Measurements from ENCODE around the gene SCIMP.

Gene SCIMP

DNA sequence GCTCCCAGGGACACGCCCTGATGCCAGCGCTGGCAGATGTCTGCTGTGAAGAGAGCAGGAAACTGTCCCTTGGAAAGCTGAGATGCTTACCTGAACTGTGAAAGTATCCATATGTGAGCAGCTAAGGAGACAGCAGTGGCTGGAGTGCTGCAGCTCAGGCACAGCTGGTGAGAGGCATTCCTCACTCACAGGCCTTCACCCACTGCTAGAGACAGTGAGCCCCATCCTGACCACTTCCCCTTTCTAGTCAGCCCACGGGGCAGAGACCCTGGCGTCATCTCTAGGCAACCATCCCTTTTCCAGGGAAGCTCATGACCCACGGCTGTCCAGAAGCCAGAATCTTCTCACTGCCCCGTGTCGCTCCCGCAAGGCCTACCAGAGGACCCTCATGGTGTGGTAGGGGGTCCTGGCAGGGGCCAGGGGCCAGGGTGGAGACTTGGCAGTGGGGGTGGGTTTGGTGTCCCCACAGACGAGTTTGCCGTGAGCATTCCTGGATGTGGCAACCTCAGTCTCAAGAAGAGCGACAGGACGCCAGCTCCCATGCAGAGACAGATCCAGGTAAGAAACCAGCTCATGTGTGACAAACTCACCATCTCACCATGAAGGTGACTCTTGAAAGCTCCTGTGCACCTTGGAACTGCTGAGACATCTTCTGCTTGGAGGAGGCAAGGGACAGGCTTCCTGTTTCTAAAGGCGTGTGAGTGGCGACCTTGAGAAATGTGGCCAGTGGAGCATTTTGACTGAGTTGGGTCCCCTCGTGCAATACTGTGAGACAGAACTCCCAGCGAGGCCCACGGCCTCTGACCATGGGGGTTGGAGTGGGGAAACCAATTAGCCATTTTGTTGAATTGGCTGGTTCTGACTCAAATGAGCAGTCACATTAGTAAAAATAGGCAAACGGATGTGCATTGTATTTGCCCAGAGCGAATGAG lies at the start of gene SCIMP:
Gene SCIMP, minus strand, starts transcription at position 216 of the 932 bp plus-strand sequence. Its CDS starts 105 bp downstream, at position 111.
- Histone ChIP-seq H3K36me3 (ENCODE audit: insufficient read depth, low read length) (no peaks in the 10 kb centered on the region), H3K9me3 (ENCODE audit: control insufficient read depth, insufficient read depth, low read length) (no peaks in the 10 kb centered on the region), H3K4me1 (ENCODE audit: insufficient read depth, low read length) (no peaks in the 10 kb centered on the region), H3K9ac (ENCODE audit: low read depth, low read length) (no peak within 1 kb of the TSS)

DNA sequence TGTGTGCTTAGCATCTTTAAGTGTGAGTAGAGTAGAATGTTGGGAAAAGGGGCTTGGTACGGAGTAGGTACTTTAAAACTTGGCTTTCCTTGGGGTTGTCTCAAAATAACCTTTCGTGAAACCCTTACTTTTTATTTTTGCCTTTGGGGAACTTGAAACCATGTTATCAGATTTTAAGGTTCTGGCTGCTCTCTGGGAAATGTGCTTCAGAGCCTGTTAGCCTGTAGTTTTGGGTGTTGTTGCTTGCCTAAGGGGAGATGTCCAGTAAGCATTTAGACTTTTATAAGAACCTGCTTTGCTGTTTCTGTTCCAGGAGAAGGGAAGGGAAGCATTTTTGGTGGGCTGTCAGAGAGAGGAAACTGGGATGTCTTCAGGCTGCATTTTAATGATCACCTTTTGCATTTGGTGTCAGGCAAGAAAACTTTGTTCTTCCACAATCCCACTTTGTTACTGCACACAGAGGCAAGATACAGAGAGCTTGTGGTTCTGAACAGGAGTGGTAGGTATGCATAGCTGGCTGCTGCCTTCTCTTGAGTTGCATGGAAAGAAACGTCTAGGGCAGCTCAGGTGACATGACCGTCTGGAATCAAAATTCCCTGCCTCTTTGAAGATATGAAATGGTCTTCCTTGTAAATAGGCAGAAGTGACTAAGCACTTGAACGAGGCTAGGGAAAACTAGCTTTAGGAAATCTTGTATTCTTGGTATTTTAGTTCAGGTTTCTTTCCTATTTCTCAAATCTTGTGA lies 49.1 kb upstream of the SCIMP start:
- Histone ChIP-seq H3K9me3 (ENCODE audit: control insufficient read depth, insufficient read depth, low read length) (no peaks in the 10 kb centered on the region), H3K4me1 (ENCODE audit: insufficient read depth, low read length) (peaks cover 34% of the 10 kb centered on the region), H3K36me3 (ENCODE audit: insufficient read depth, low read length) (no peaks in the 10 kb centered on the region), H3K9ac (ENCODE audit: low read depth, low read length) (peak overlapping the region; percentile 69)

GRCh38 chr17:5282642-5283217 lies 48.1 kb upstream of the SCIMP start:
- H3K4me1 ChIP-seq (ENCODE audit: insufficient read depth, low read length): peaks cover 29% of the 10 kb centered on the region
- no peaks in the 10 kb centered on the region for H3K9me3 ChIP-seq (ENCODE audit: control insufficient read depth, insufficient read depth, low read length)
- H3K36me3 ChIP-seq (ENCODE audit: insufficient read depth, low read length): no peaks in the 10 kb centered on the region
- H3K9ac ChIP-seq (ENCODE audit: low read depth, low read length): peak overlapping the region; percentile 69

- Histone ChIP-seq H3K36me3 (ENCODE audit: insufficient read depth, low read length) (no peaks in the 10 kb centered on the region), H3K9ac (ENCODE audit: low read depth, low read length) (peak within 1 kb of the TSS; percentile 82), H3K9me3 (ENCODE audit: control insufficient read depth, insufficient read depth, low read length) (no peaks in the 10 kb centered on the region), H3K4me1 (ENCODE audit: insufficient read depth, low read length) (peaks cover 24% of the 10 kb centered on the region)
Measured at GRCh38 chr17:5281814-5282641, 47.4 kb upstream of the SCIMP start, which contains the start of gene RABEP1. Gene RABEP1 (plus strand): TSS chr17:5282284. CDS start chr17:5282487, 203 bp downstream.

DNA sequence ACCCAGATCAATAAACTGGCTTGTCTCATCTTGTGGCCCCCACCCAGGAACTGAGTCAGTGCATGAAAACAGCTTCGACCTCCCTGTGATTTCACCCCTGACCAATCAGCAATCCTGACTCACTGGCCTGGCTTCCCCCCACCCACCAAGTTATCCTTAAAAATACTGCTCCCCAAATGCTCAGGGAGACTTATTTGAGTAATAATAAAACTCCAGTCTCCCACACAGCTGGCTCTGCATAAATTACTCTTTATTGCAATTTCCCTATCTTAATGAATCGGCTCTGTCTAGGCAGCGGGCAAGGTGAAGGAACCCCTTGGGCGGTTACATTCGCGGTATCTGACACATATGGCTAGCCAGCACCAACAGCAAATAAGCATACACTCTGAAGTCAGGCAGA lies 37.7 kb upstream of the SCIMP start:
- Histone ChIP-seq H3K4me1 (ENCODE audit: insufficient read depth, low read length) (no peaks in the 10 kb centered on the region; the same call in 1 of the 2 replicates), H3K9me3 (ENCODE audit: control insufficient read depth, insufficient read depth, low read length) (no peaks in the 10 kb centered on the region)

DNA sequence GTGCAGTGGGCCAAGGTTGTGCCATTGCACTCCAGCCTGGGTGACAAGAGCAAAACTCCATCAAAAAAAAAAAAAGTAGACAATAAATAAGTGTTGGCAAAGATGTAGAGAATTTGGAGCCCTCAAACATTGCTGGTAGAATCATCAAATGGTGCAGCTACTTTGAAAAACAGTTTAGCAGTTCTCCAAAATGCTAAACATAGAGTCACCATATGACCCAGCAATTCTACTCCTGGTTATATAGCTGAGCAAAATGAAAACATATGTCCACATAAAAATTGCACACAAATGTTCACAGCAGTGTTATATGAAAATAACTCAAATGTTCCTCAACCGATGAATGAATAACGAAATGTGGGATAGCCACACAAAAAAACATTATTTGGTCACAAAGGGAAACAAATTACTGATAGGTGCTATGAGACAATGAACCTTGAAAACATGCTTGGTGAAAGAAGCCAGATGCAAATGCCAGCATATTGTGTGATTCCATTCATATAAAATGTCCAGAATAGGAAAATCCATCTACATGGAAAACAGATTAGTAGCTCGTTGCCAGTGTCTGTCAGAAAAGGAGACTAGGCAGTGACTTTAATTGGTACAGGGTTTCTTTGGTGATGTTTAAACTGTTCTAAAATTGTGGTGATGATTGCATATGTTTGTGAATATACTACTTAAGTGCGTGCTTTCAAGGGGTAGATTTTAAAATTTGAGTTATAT lies 34.7 kb upstream of the SCIMP start:
- H3K9me3 ChIP-seq (ENCODE audit: control insufficient read depth, insufficient read depth, low read length): no peaks in the 10 kb centered on the region
- no peak overlapping the region for H3K9ac ChIP-seq (ENCODE audit: low read depth, low read length)
- no peaks in the 10 kb centered on the region for H3K36me3 ChIP-seq (ENCODE audit: insufficient read depth, low read length)
- no peaks in the 10 kb centered on the region; the same call in 1 of the 2 replicates for H3K4me1 ChIP-seq (ENCODE audit: insufficient read depth, low read length)

More for the DNA sequence above, 37.7 kb upstream of the SCIMP start:
- Histone ChIP-seq H3K36me3 (ENCODE audit: insufficient read depth, low read length) (no peaks in the 10 kb centered on the region), H3K9ac (ENCODE audit: low read depth, low read length) (no peak overlapping the region)

GRCh38 chr17:5264893-5265292 lies 30.2 kb upstream of the SCIMP start:
- H3K9me3 ChIP-seq (ENCODE audit: control insufficient read depth, insufficient read depth, low read length): no peaks in the 10 kb centered on the region
- H3K4me1 ChIP-seq (ENCODE audit: insufficient read depth, low read length): no peaks in the 10 kb centered on the region
- no peaks in the 10 kb centered on the region for H3K36me3 ChIP-seq (ENCODE audit: insufficient read depth, low read length)
- no peak overlapping the region for H3K9ac ChIP-seq (ENCODE audit: low read depth, low read length)

DNA sequence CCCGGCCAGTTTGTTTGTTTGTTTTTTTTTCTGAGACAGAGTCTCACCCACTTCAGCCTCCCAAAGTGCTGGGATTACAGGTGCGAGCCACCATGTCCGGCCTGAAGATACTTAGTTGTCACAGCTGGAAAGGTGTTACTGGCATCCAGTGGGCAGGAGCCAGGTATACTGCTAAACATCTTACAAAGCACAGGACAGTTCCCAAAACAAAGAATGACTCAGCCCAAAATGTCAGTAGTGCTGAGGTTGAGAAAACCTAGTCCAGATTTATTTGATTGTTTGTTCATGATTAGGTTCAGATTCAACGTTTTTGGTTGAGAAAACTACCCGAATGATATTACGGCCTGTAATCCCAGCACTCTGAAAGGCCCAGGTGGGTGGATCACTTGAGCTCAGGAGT lies 28.8 kb upstream of the SCIMP start:
- Histone ChIP-seq H3K9me3 (ENCODE audit: control insufficient read depth, insufficient read depth, low read length) (no peaks in the 10 kb centered on the region), H3K4me1 (ENCODE audit: insufficient read depth, low read length) (no peaks in the 10 kb centered on the region), H3K9ac (ENCODE audit: low read depth, low read length) (no peak overlapping the region), H3K36me3 (ENCODE audit: insufficient read depth, low read length) (no peaks in the 10 kb centered on the region)

- Histone ChIP-seq H3K4me1 (ENCODE audit: insufficient read depth, low read length) (no peaks in the 10 kb centered on the region), H3K36me3 (ENCODE audit: insufficient read depth, low read length) (no peaks in the 10 kb centered on the region), H3K9me3 (ENCODE audit: control insufficient read depth, insufficient read depth, low read length) (no peaks in the 10 kb centered on the region), H3K9ac (ENCODE audit: low read depth, low read length) (no peak overlapping the region)
Measured at GRCh38 chr17:5262416-5262991, 27.8 kb upstream of the SCIMP start.

DNA sequence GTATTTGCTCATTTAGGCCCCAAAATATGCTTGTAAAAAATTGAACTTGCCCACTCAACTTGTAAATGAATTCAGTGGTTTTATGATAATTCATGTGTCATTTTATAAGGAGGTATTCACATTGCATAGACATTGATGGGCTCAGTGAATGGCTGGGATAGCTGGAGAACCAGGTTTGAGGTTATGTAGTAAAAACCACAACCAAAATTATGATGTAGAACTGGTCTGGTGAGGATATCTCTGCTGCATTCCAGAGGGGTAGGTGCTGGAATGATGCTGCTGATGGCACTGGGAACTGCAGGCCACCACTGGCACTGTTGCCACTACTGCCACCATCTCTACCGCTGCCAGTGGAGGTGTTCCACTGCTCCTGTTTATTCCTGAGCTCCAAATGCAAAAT lies 25.9 kb upstream of the SCIMP start:
- Histone ChIP-seq H3K9ac (ENCODE audit: low read depth, low read length) (no peak overlapping the region), H3K4me1 (ENCODE audit: insufficient read depth, low read length) (no peaks in the 10 kb centered on the region), H3K9me3 (ENCODE audit: control insufficient read depth, insufficient read depth, low read length) (no peaks in the 10 kb centered on the region)

GRCh38 chr17:5257124-5257523 lies 22.5 kb upstream of the SCIMP start:
- Histone ChIP-seq H3K4me1 (ENCODE audit: insufficient read depth, low read length) (peaks cover 11% of the 10 kb centered on the region; the same call in 1 of the 2 replicates), H3K9ac (ENCODE audit: low read depth, low read length) (no peak overlapping the region), H3K9me3 (ENCODE audit: control insufficient read depth, insufficient read depth, low read length) (no peaks in the 10 kb centered on the region), H3K36me3 (ENCODE audit: insufficient read depth, low read length) (no peaks in the 10 kb centered on the region)

More for the DNA sequence above, 25.9 kb upstream of the SCIMP start:
- no peaks in the 10 kb centered on the region for H3K36me3 ChIP-seq (ENCODE audit: insufficient read depth, low read length)

DNA sequence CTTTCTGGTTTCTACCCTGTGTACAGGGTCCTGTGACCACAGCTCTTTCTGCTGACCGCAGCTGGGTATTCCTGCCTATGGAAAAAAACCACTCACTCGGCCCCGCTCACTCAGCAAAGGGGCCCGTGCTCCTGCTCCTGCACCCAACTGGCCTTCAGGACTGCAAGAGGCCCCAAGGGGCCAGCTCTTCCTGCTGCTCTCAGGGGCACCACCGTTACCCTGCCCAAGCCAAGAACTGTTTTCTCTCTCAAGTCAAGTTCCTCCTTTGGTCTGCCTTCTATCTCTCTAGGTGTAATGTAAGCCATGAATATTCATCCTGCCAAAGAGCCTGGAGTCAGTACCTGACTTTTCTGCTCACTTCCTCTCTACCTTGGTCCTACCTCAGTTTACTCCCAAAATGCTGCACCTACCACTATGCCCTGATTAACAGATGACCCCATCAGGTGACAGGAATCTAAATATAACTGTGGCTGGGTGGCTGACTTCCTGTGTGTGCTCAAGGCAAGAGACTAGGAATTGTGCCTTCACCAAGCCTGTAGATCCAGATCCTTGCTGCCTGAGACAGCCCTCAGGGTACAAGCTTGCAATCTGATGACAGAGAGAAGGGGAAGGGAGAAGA lies 20.4 kb upstream of the SCIMP start:
- no peak overlapping the region for H3K9ac ChIP-seq (ENCODE audit: low read depth, low read length)
- peaks cover 11% of the 10 kb centered on the region; the same call in 1 of the 2 replicates for H3K4me1 ChIP-seq (ENCODE audit: insufficient read depth, low read length)
- no peaks in the 10 kb centered on the region for H3K36me3 ChIP-seq (ENCODE audit: insufficient read depth, low read length)
- H3K9me3 ChIP-seq (ENCODE audit: control insufficient read depth, insufficient read depth, low read length): no peaks in the 10 kb centered on the region

Measured in ES-I3 (cell line).